BJ (cell line): ENCODE measurements around the gene RALY. TPM values are rescaled to one million over a fixed set of nuclear protein-coding genes. Genes with fewer than 3 reads are reported as not detected.
A peak's percentile ranks its signal among the peaks of the same experiment; 100 is the strongest.
"Not testable (repeated sequence)": the region's sequence is repeated elsewhere in the genome, so short reads cannot be mapped to it uniquely, and the experiment has no call there.

ENCODE experiments used
- CTCF ChIA-PET: fragments of 350-600 bp; formaldehyde crosslinking; extraction: SDS; loops from one replicate; lab custom pipeline; 2021; ENCODE audit warnings: antibody characterized with exemption, inconsistent platforms; lab: Yijun Ruan, JAX
- POLR2A ChIA-PET: fragments of 300-600 bp; sonication (Branson Sonifier 250); formaldehyde crosslinking; extraction: SDS; loops from one replicate; lab custom pipeline; 2021; ENCODE audit warnings: antibody characterized with exemption; lab: Charles Lee
- DNase-seq: peaks from one replicate; pipeline ENCODE4 v3.0.0-alpha.2; 2011; ENCODE audit warnings: low read depth
- H3K27me3 ChIP-seq: 2 replicates; pipeline ENCODE4 v1.6.0; 2011; ENCODE audit warnings: low read length; ENCODE audit not compliant: control insufficient read depth, insufficient read depth
- H3K36me3 ChIP-seq: 2 replicates; pipeline ENCODE4 v1.5.1; 2011; ENCODE audit warnings: low read length; ENCODE audit not compliant: control insufficient read depth, insufficient read depth
- H3K4me3 ChIP-seq: 2 replicates; pipeline ENCODE4 v1.5.1; 2011; ENCODE audit warnings: low read depth, mild to moderate bottlenecking, control low read depth, low read length
- CTCF ChIP-seq: IDR thresholded peaks from 2 replicates; pipeline ENCODE4 v1.5.1; 2011; ENCODE audit warnings: low read depth, mild to moderate bottlenecking, control low read depth, inconsistent platforms, low read length, moderate library complexity; ENCODE audit not compliant: insufficient read depth
- polyA plus RNA-seq: library from polyadenylated mRNA; depleted of rRNA; stranded (reverse); fragments of >200 nt; gene quantifications from 2 replicates; pipeline ENCODE4 v1.2.3, GENCODE V29; 2011; rRNA removed
- small RNA-seq: library from RNA; depleted of rRNA; stranded (forward); fragments of <200 nt; gene quantifications from one replicate; pipeline ENCODE3, GENCODE V24; 2012; ENCODE audit warnings: low replicate concordance, low read depth; ENCODE audit not compliant: insufficient read length

Gene RALY
- polyA plus RNA-seq, 1 experiment = 144 TPM

DNA sequence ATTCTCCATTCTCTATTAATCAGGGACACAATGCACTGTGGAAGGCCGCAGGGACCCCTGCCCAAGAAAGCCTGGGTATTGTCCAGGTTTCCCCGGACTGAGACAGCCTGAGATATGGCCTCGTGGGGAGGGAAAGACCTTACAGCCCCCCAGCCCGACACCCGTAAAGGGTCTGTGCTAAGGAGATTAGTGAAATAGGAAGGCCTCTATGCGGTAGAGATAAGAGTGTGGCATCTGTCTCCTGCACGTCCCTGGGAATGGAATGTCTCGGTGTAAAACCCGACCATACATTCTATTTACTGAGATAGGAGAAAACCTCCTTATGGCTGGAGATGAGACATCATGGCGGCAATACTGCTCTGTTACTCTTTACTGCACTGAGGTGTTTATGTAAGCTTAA, 134.1 kb downstream of the RALY start:
- Histone ChIP-seq H3K27me3 (no peaks in the 10 kb centered on the region), H3K36me3 (no peaks in the 10 kb centered on the region), H3K4me3 (no peak overlapping the region)
- ChIA-PET POLR2A (no interaction called here), CTCF (interaction anchor here (0.7 to 1.0 kb wide), 4 partner anchors 9 to 666 kb away, joined by 3 to 5 read pairs (median 4); no protein-coding TSS in a partner anchor)
- no peak for TF ChIP-seq CTCF
- no peak for DNase-seq

- CTCF ChIA-PET = interaction anchor here (0.6 to 2.0 kb wide), 16 partner anchors 9 to 304 kb away, joined by 3 to 15 read pairs (median 3); partner anchors contain the start of gene EIF2S2
- no peaks in the 10 kb centered on the region for H3K36me3 ChIP-seq
- peak; percentile 80 for TF ChIP-seq CTCF
- no peak overlapping the region for H3K4me3 ChIP-seq
- DNase-seq = no peak
- POLR2A ChIA-PET = no interaction called here
- no peaks in the 10 kb centered on the region for H3K27me3 ChIP-seq
These were observed 135.9 kb downstream of the RALY start for GRCh38 chr20:34129518-34130162.

DNA sequence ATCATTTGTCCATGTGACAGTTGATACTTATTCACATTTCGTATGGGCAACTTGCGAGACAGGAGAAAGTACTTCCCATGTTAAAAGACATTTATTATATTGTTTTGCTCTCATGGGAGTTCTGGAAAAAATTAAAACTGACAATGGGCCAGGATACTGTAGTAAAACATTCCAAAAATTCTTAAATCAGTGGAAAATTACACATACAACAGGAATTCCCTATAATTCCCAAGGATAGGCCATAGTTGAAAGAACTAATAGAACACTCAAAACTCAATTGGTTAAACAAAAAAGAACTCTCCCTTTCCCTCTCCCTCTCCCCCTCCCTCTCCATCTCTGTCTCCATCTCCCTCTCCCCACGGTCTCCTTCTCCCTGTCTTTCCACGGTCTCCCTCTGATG, 137.8 kb downstream of the RALY start:
- Histone ChIP-seq H3K4me3 (no peak overlapping the region), H3K36me3 (no peaks in the 10 kb centered on the region), H3K27me3 (no peaks in the 10 kb centered on the region)
- CTCF ChIA-PET = no interaction called here
- POLR2A ChIA-PET = no interaction called here
- TF ChIP-seq CTCF = no peak
- DNase-seq = no peak

- H3K4me3 ChIP-seq, H3K27me3 ChIP-seq, POLR2A ChIA-PET, DNase-seq, H3K36me3 ChIP-seq: not testable (repeated sequence)
- CTCF ChIA-PET = interaction anchor here (0.7 kb wide), 1 partner anchor 59 kb away, joined by 5 read pairs; no protein-coding TSS in a partner anchor
These were observed 138.8 kb downstream of the RALY start for GRCh38 chr20:34132491-34132890.

GRCh38 chr20:34132943-34133342, 139.2 kb downstream of the RALY start:
- H3K27me3 ChIP-seq, H3K4me3 ChIP-seq, H3K36me3 ChIP-seq, POLR2A ChIA-PET, DNase-seq: not testable (repeated sequence)
- CTCF ChIA-PET = interaction anchor here (0.7 kb wide), 1 partner anchor 59 kb away, joined by 5 read pairs; no protein-coding TSS in a partner anchor

DNA sequence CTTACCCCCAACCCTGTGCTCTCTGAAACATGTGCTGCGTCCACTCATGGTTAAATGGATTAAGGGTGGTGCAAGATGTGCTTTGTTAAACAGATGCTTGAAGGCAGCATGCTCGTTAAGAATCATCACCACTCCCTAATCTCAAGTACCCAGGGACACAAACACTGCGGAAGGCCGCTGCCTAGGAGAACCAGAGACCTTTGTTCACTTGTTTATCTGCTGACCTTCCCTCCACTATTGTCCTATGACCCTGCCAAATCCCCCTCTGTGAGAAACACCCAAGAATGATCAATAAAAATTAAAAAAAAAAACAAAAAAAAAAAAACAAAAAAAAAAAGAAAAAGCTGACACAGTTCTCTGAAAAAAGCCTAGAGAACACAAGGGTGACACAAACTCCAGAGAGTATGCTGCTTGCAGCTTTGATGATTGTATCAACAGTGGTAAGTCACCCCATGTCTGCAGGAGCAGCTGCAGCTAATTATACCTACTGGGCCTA, 139.7 kb downstream of the RALY start:
- H3K27me3 ChIP-seq, CTCF ChIA-PET: not testable (repeated sequence)

More for the DNA sequence above, 139.7 kb downstream of the RALY start:
- H3K36me3 ChIP-seq, H3K4me3 ChIP-seq, POLR2A ChIA-PET, DNase-seq: not testable (repeated sequence)

Small RNAs within 50 kb of the gene (small RNA-seq; reads per million reads assigned to genes)
- gene MIR4755 = not detected

Other genes with a start within 250 kb of the RALY start
- gene CHMP4B, start 182.6 kb upstream of the RALY start, polyA plus RNA-seq = 65.3 and 84.0 TPM in 2 replicates
- 78.6 and 135 TPM in 2 replicates for gene EIF2S2, start 118.3 kb downstream of the RALY start, polyA plus RNA-seq
- gene ASIP, start 247.5 kb downstream of the RALY start, polyA plus RNA-seq = not detected in 2 replicates